ENCODE results near the gene RBMS3.

DNA sequence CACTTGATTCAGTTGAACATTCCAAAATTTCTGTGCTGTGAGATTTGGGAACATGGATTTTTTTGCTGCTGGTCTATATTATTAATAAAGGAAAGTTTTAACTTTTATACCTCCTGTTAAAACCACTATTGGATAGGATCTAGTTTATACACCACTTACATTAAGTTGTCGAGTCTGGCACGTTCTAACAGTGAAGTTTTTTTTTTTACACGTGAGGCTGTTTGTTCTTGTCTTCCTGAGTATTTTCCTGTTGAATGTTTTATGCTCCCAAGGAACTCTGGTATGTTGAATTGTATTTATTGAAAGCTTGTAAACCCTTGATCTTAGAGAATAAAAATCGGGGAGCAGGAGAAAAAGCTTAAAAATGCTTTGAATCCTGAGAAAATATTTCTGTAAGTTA, 338.8 kb downstream of the RBMS3 start:
- TF ChIP-seq, protein P1, sequence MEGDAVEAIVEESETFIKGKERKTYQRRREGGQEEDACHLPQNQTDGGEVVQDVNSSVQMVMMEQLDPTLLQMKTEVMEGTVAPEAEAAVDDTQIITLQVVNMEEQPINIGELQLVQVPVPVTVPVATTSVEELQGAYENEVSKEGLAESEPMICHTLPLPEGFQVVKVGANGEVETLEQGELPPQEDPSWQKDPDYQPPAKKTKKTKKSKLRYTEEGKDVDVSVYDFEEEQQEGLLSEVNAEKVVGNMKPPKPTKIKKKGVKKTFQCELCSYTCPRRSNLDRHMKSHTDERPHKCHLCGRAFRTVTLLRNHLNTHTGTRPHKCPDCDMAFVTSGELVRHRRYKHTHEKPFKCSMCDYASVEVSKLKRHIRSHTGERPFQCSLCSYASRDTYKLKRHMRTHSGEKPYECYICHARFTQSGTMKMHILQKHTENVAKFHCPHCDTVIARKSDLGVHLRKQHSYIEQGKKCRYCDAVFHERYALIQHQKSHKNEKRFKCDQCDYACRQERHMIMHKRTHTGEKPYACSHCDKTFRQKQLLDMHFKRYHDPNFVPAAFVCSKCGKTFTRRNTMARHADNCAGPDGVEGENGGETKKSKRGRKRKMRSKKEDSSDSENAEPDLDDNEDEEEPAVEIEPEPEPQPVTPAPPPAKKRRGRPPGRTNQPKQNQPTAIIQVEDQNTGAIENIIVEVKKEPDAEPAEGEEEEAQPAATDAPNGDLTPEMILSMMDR (IDR thresholded peaks at IDR 0.05): no peak
- no peak for TF ChIP-seq POLR2A (IDR thresholded peaks at IDR 0.05)
